ENCODE measurements around the gene FCGR2B.
"Not testable (repeated sequence)": the region's sequence is repeated elsewhere in the genome, so short reads cannot be mapped to it uniquely, and the experiment has no call there.

DNA sequence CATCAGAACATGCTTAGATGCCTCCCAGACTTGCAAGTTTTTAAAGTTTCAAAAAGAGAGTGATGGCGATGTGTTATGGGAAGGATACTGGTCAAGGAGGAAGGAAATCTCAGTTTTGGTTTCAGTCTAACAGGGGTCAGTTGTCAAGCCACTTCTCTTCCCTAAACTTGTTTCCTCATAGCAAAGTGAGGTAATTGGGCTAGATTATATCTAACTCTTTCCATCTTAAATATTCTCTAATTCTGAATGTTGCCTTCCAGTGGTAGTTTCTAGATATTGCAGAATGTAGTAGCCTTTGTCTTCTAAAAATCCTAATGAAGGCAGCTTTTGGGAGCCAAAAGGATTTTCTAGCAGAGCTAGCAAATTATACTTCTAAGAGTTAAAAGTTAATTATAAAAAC, 20.2 kb upstream of the FCGR2B start:
- TF ChIP-seq ZFX (CRISPR knock-in tag; IDR thresholded peaks at IDR 0.05; ENCODE audit: low read depth); BRD4 (CRISPR knock-in tag; IDR thresholded peaks at IDR 0.05): not testable (repeated sequence)
